Activated T-cell treated with anti-CD3 and anti-CD28 coated beads, Interleukin-2, amount 50 U/mL, for 4 hours (primary cell): Measurements from ENCODE around the gene GUCY2C. TPM values are rescaled to one million over a fixed set of nuclear protein-coding genes. Genes with fewer than 3 reads are reported as not detected.

Source experiments
- ATAC-seq, 2 donors: fragments of 200-7000 bp; cut with Tn5 transposase; one replicate each; pipeline ENCODE4 v1.10.0; 2021
- DNase-seq: peaks from one replicate; pipeline ENCODE4 v3.0.0-alpha.2; 2020
- H3K27me3 Mint-ChIP-seq: one replicate; pipeline ENCODE4 v1.8.0; 2021; ENCODE audit warnings: low read depth, mixed read lengths
- H3K36me3 Mint-ChIP-seq: one replicate; pipeline ENCODE4 v1.8.0; 2022; ENCODE audit warnings: mixed read lengths; ENCODE audit not compliant: insufficient read depth
- H3K4me1 Mint-ChIP-seq: one replicate; pipeline ENCODE4 v1.8.0; 2021; ENCODE audit warnings: low read depth, mixed read lengths
- H3K4me3 Mint-ChIP-seq: one replicate; pipeline ENCODE4 v1.8.0; 2021; ENCODE audit warnings: mild to moderate bottlenecking, moderate library complexity, mixed read lengths
- H3K9me3 Mint-ChIP-seq: one replicate; pipeline ENCODE4 v1.8.0; 2021; ENCODE audit warnings: mixed read lengths
- total RNA-seq, 3 donors: library from RNA; stranded (reverse); gene quantifications; one replicate each; pipeline ENCODE4 v1.2.1, GENCODE V29; 2021

Gene GUCY2C
- total RNA-seq, 3 donors from 2014 or later, result not detected

GRCh38 chr12:14663002-14663401 is 33.4 kb downstream of the GUCY2C start:
- Mint-ChIP-seq H3K4me1 (peaks cover 5% of the 10 kb centered on the region), H3K27me3 (peaks cover 13% of the 10 kb centered on the region), H3K36me3 (no peaks in the 10 kb centered on the region), H3K4me3 (no peak overlapping the region), H3K9me3 (no peaks in the 10 kb centered on the region)
- ATAC-seq (no peak), DNase-seq (no peak)

GRCh38 chr12:14656846-14657245 is 39.6 kb downstream of the GUCY2C start:
- no peaks in the 10 kb centered on the region for H3K36me3 Mint-ChIP-seq
- H3K4me3 Mint-ChIP-seq, result no peak overlapping the region
- ATAC-seq, result no peak
- no peaks in the 10 kb centered on the region for H3K9me3 Mint-ChIP-seq
- H3K4me1 Mint-ChIP-seq, result peaks cover 2% of the 10 kb centered on the region
- no peak for DNase-seq
- peaks cover 11% of the 10 kb centered on the region for H3K27me3 Mint-ChIP-seq

GRCh38 chr12:14655284-14655683 is 41.1 kb downstream of the GUCY2C start:
- ATAC-seq (no peak), DNase-seq (no peak)
- Mint-ChIP-seq H3K9me3 (no peaks in the 10 kb centered on the region), H3K4me1 (peaks cover 2% of the 10 kb centered on the region), H3K36me3 (no peaks in the 10 kb centered on the region), H3K4me3 (no peak overlapping the region), H3K27me3 (peaks cover 5% of the 10 kb centered on the region)

GRCh38 chr12:14654842-14655241 is 41.6 kb downstream of the GUCY2C start:
- ATAC-seq, result no peak
- H3K4me1 Mint-ChIP-seq, result peaks cover 2% of the 10 kb centered on the region
- no peaks in the 10 kb centered on the region for H3K36me3 Mint-ChIP-seq
- H3K9me3 Mint-ChIP-seq, result no peaks in the 10 kb centered on the region
- H3K27me3 Mint-ChIP-seq, result peaks cover 5% of the 10 kb centered on the region
- H3K4me3 Mint-ChIP-seq, result no peak overlapping the region
- no peak for DNase-seq

- DNase-seq, result no peak
- Mint-ChIP-seq H3K4me3 (no peak overlapping the region), H3K9me3 (no peaks in the 10 kb centered on the region), H3K4me1 (peaks cover 2% of the 10 kb centered on the region), H3K36me3 (no peaks in the 10 kb centered on the region), H3K27me3 (peaks cover 5% of the 10 kb centered on the region)
- no peak for ATAC-seq
Observed at GRCh38 chr12:14654416-14654815, 42.0 kb downstream of the GUCY2C start.

- H3K4me3 Mint-ChIP-seq, result no peak overlapping the region
- DNase-seq (no peak), ATAC-seq (no peak)
- H3K4me1 Mint-ChIP-seq, result peaks cover 2% of the 10 kb centered on the region
- H3K9me3 Mint-ChIP-seq, result no peaks in the 10 kb centered on the region
- no peaks in the 10 kb centered on the region for H3K36me3 Mint-ChIP-seq
- no peaks in the 10 kb centered on the region for H3K27me3 Mint-ChIP-seq
Observed at GRCh38 chr12:14652483-14652882, 43.9 kb downstream of the GUCY2C start.

GRCh38 chr12:14651371-14651770 is 45.0 kb downstream of the GUCY2C start:
- H3K36me3 Mint-ChIP-seq, result no peaks in the 10 kb centered on the region
- peaks cover 2% of the 10 kb centered on the region for H3K4me1 Mint-ChIP-seq
- no peaks in the 10 kb centered on the region for H3K27me3 Mint-ChIP-seq
- ATAC-seq, result no peak
- no peak for DNase-seq
- H3K9me3 Mint-ChIP-seq, result no peaks in the 10 kb centered on the region
- no peak overlapping the region for H3K4me3 Mint-ChIP-seq

- Mint-ChIP-seq H3K27me3 (no peaks in the 10 kb centered on the region), H3K4me1 (peaks cover 2% of the 10 kb centered on the region), H3K4me3 (no peak overlapping the region), H3K9me3 (no peaks in the 10 kb centered on the region), H3K36me3 (no peaks in the 10 kb centered on the region)
- ATAC-seq (no peak), DNase-seq (no peak)
Observed at GRCh38 chr12:14650789-14651188, 45.6 kb downstream of the GUCY2C start.

GRCh38 chr12:14647028-14647750 is 49.2 kb downstream of the GUCY2C start:
- Mint-ChIP-seq H3K27me3 (no peaks in the 10 kb centered on the region), H3K36me3 (no peaks in the 10 kb centered on the region), H3K9me3 (no peaks in the 10 kb centered on the region), H3K4me1 (peaks cover 23% of the 10 kb centered on the region), H3K4me3 (no peak overlapping the region)
- no peak for ATAC-seq
- no peak for DNase-seq

- peaks cover 23% of the 10 kb centered on the region for H3K4me1 Mint-ChIP-seq
- DNase-seq (no peak), ATAC-seq (peak in 1 of 2 donors; percentile 18)
- H3K36me3 Mint-ChIP-seq, result no peaks in the 10 kb centered on the region
- H3K4me3 Mint-ChIP-seq, result peak overlapping the region; percentile 39
- H3K27me3 Mint-ChIP-seq, result no peaks in the 10 kb centered on the region
- no peaks in the 10 kb centered on the region for H3K9me3 Mint-ChIP-seq
Observed at GRCh38 chr12:14643251-14643650, 53.1 kb downstream of the GUCY2C start.

- Mint-ChIP-seq H3K36me3 (no peaks in the 10 kb centered on the region), H3K9me3 (peaks cover 12% of the 10 kb centered on the region), H3K4me3 (no peak overlapping the region), H3K27me3 (no peaks in the 10 kb centered on the region), H3K4me1 (peaks cover 8% of the 10 kb centered on the region)
- no peak for DNase-seq
- ATAC-seq, result no peak
Observed at GRCh38 chr12:14638066-14638465, 58.3 kb downstream of the GUCY2C start.

- ATAC-seq, result no peak
- no peaks in the 10 kb centered on the region for H3K27me3 Mint-ChIP-seq
- DNase-seq, result no peak
- no peak overlapping the region for H3K4me3 Mint-ChIP-seq
- H3K9me3 Mint-ChIP-seq, result peaks cover 12% of the 10 kb centered on the region
- H3K36me3 Mint-ChIP-seq, result no peaks in the 10 kb centered on the region
- H3K4me1 Mint-ChIP-seq, result no peaks in the 10 kb centered on the region
Observed at GRCh38 chr12:14635776-14636175, 60.6 kb downstream of the GUCY2C start.

GRCh38 chr12:14630793-14631192 is 65.6 kb downstream of the GUCY2C start:
- Mint-ChIP-seq H3K9me3 (peaks cover 4% of the 10 kb centered on the region), H3K36me3 (no peaks in the 10 kb centered on the region), H3K4me1 (no peaks in the 10 kb centered on the region), H3K4me3 (no peak overlapping the region), H3K27me3 (no peaks in the 10 kb centered on the region)
- ATAC-seq (no peak), DNase-seq (no peak)

GRCh38 chr12:14629832-14630710 is 66.3 kb downstream of the GUCY2C start:
- Mint-ChIP-seq H3K27me3 (no peaks in the 10 kb centered on the region), H3K36me3 (no peaks in the 10 kb centered on the region), H3K4me1 (no peaks in the 10 kb centered on the region), H3K4me3 (no peak overlapping the region), H3K9me3 (no peaks in the 10 kb centered on the region)
- ATAC-seq, result peak; percentile 87 to 90
- peak; percentile 47 for DNase-seq

- Mint-ChIP-seq H3K4me3 (no peak overlapping the region), H3K4me1 (no peaks in the 10 kb centered on the region), H3K9me3 (no peaks in the 10 kb centered on the region), H3K36me3 (no peaks in the 10 kb centered on the region), H3K27me3 (peaks cover 1% of the 10 kb centered on the region)
- DNase-seq (no peak), ATAC-seq (no peak)
Observed at GRCh38 chr12:14628771-14629170, 67.6 kb downstream of the GUCY2C start.
